Right lobe of liver (tissue), 6 donors: ENCODE results near the gene NFASC. TPM values are rescaled to one million over a fixed set of nuclear protein-coding genes. Genes with fewer than 3 reads are reported as not detected.

ENCODE experiments used
- ATAC-seq, 4 donors: fragments of 200-7000 bp; cut with Tn5 transposase; one replicate each; pipeline ENCODE4 v1.9.1; 2020; ENCODE audit warnings: mild to moderate bottlenecking in 4 of 4, moderate library complexity in 4 of 4
- DNase-seq, 3 donors: peaks; one replicate each; pipeline ENCODE4 v3.0.0-alpha.2; 2020
- H3K27ac ChIP-seq, 3 donors: fragments of 200-600 bp; one replicate each; pipeline ENCODE4 v1.8.0; 2022
- H3K27me3 ChIP-seq, 2 donors: fragments of 200-600 bp; one replicate each; pipeline ENCODE4 v1.8.0; 2022
- H3K36me3 ChIP-seq, 4 donors: fragments of 200-600 bp; sonication (generic) in 1 of 4; one replicate each; pipeline versions ENCODE4 v1.5.1 to v1.8.0; 2017 to 2022; ENCODE audit warnings: control low read depth in 1 of 4
- H3K4me1 ChIP-seq, 4 donors: fragments of 200-600 bp; sonication (generic) in 1 of 4; one replicate each; pipeline versions ENCODE4 v1.5.1 to v1.8.0; 2017 to 2022; ENCODE audit warnings: control low read depth in 1 of 4
- H3K4me3 ChIP-seq, 3 donors: fragments of 200-600 bp; one replicate each; pipeline ENCODE4 v1.8.0; 2022
- H3K9me3 ChIP-seq, 4 donors: fragments of 200-600 bp; sonication (generic) in 1 of 4; one replicate each; pipeline versions ENCODE4 v1.5.1 to v1.8.0; 2017 to 2022; ENCODE audit warnings: control low read depth in 1 of 4
- POLR2A ChIP-seq: fragments of 450-650 bp; IDR thresholded peaks from one replicate; pipeline ENCODE4 v1.6.1; 2017; ENCODE audit warnings: antibody characterized with exemption, mild to moderate bottlenecking
- WGBS: methylation state at CpG from one replicate; pipeline ENCODE4 v1.1.6; 2018; ENCODE audit warnings: low coverage, low lambda C conversion rate; ENCODE audit not compliant: insufficient coverage; ENCODE audit errors: missing lambda C conversion rate; 5-methylcytosine and 5-hydroxymethylcytosine counted together
- intact Hi-C, 2 donors: fragments of 100-400 bp; cut with DNase I; formaldehyde crosslinking; loops; one replicate each; pipeline versions ENCODE4 v1.11.2 to v1.14.1; 2022
- total RNA-seq, 6 experiments: library from RNA; depleted of rRNA in 2 of 6; stranded (reverse); fragments of >200 nt in 2 of 6; fragmentation: NEBNext Ultra II Directional in 3 of 6; extraction: Animal tissue kit (Norgen Biotek cat#: 25700) in 3 of 6; gene quantifications; one replicate each; pipeline versions ENCODE4 v1.1.0 to v1.2.4, GENCODE V29; 2016 to 2023
- TF ChIP-seq, protein P1 (sequence below), 4 donors: fragments of 200-600 bp in 3 of 4; fragments of 450-650 bp in 1 of 4; IDR thresholded peaks; one replicate each; pipeline versions ENCODE4 v1.5.1 to v1.8.0; 2016 to 2022; ENCODE audit warnings: antibody characterized with exemption in 4 of 4, mild to moderate bottlenecking in 2 of 4
- donor health status: DM: no; HTN: yes; CAD: no.
- donor health status: DM: no; HTN: no; CAD: no.
- donor health status: DM: no; HTN: no; CAD: no.
- donor health status: DM: no; HTN: yes; CAD: no.
- donor health status: DM: no; HTN: yes; CAD: no.

Gene NFASC
- total RNA-seq, 6 experiments from 2014 or later = 3.2 to 7.8 (median 5.6) TPM

DNA sequence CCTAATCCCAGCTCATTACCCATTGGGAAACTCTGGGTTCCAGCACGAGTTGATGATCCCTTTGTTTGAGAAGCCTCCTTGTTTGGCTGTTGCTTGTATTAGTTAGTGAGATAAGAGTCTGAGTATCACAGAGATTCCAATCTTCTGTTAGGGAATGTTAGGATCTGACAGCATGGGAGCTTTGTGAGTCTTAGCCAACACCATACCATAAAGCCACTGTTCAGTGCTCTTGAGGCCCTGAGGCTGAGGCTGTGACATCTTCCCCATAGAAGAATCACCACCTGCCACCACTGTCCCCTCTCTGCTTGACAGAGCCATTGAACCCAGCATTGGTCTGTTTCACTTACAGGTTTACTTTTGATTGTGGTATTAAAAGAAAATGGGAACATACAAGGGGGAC is 29.3 kb upstream of the NFASC start:
- no peak overlapping the region for H3K4me3 ChIP-seq
- intact Hi-C loops = no loop called here
- 0% methylated on average over 1 of the region's 1 CpG for WGBS

DNA sequence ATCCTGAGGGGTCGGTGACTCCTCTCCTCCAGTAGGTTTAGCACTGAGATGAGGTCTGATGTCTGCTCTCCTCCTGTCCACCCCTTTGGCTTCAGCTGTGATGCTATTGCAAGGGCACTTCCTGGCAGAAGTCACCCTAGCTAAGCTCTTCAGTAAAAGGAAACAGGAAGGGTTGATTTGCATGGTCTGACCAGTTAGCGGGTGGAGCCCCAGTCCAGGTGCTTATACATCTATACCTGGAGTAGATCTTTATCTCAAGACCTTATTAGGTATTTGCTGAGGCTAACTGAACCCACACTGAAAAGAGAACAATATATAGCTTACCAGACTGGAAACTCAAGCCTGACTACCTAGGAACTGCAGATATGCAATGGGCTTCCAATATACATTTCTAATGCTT is 28.9 kb upstream of the NFASC start:
- 29% methylated on average over 2 of the region's 2 CpGs for WGBS
- TF ChIP-seq, protein P1, sequence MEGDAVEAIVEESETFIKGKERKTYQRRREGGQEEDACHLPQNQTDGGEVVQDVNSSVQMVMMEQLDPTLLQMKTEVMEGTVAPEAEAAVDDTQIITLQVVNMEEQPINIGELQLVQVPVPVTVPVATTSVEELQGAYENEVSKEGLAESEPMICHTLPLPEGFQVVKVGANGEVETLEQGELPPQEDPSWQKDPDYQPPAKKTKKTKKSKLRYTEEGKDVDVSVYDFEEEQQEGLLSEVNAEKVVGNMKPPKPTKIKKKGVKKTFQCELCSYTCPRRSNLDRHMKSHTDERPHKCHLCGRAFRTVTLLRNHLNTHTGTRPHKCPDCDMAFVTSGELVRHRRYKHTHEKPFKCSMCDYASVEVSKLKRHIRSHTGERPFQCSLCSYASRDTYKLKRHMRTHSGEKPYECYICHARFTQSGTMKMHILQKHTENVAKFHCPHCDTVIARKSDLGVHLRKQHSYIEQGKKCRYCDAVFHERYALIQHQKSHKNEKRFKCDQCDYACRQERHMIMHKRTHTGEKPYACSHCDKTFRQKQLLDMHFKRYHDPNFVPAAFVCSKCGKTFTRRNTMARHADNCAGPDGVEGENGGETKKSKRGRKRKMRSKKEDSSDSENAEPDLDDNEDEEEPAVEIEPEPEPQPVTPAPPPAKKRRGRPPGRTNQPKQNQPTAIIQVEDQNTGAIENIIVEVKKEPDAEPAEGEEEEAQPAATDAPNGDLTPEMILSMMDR (IDR thresholded peaks at IDR 0.05) = no peak
- TF ChIP-seq POLR2A = no peak
- Histone ChIP-seq H3K4me3 (no peak overlapping the region), H3K27me3 (no peaks in the 10 kb centered on the region), H3K27ac (no peak overlapping the region), H3K9me3 (no peaks in the 10 kb centered on the region), H3K4me1 (no peaks in the 10 kb centered on the region), H3K36me3 (no peaks in the 10 kb centered on the region)
- no peak for ATAC-seq
- DNase-seq = no peak
- intact Hi-C loops = no loop called here

More for the DNA sequence above, 29.3 kb upstream of the NFASC start:
- Histone ChIP-seq H3K4me1 (no peaks in the 10 kb centered on the region), H3K27me3 (no peaks in the 10 kb centered on the region), H3K27ac (no peak overlapping the region), H3K9me3 (no peaks in the 10 kb centered on the region), H3K36me3 (no peaks in the 10 kb centered on the region)
- no peak for DNase-seq
- TF ChIP-seq POLR2A = no peak
- TF ChIP-seq, protein P1 (IDR thresholded peaks at IDR 0.05) = no peak
- ATAC-seq = no peak

DNA sequence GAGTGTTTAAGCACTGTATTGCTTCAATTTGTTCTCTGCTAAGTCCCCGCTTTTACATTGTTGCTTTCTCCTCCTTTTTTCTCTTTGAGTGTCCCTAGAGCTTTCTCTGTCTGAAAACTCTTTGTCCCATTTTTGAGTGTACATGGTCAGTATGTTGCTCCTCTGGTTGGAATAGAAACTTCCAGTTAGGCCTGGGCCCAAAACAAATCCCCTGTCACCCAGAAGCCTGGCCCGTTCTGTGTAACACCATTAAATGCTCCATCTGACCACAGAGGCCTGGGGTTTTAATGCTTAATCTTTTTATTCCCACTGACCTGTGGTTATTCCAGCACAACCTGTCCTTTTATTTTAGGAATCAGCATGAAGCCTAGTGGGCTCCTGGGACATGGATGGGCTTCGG is 28.3 kb upstream of the NFASC start:
- H3K27ac ChIP-seq = no peak overlapping the region
- WGBS = 76% methylated on average over 3 of the region's 3 CpGs
- H3K9me3 ChIP-seq = no peaks in the 10 kb centered on the region
- TF ChIP-seq POLR2A = no peak
- TF ChIP-seq, protein P1 (IDR thresholded peaks at IDR 0.05) = no peak
- no peaks in the 10 kb centered on the region for H3K27me3 ChIP-seq
- H3K36me3 ChIP-seq = no peaks in the 10 kb centered on the region
- no peaks in the 10 kb centered on the region for H3K4me1 ChIP-seq
- no peak overlapping the region for H3K4me3 ChIP-seq
- no peak for DNase-seq
- intact Hi-C loops = no loop called here
- no peak for ATAC-seq

DNA sequence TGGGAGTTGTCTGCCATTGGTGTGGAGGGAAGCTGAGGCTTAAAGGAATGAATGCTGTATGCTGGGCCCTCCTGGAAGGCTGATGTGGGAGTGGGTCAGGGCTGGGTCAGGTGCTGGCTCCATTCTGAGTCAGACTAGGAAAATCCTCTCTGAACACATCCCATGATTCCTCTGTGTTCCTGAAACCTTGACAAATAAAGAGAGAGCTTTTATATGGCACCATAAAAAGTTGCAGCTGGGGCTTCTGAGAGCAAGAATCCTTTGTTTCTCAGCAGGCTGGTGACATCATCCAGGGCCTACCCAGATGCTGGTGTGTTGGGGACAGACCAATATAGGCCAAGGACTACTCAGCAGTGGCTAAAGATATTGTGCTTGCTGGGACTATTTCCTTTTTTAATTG is 27.8 kb upstream of the NFASC start:
- ATAC-seq (no peak), DNase-seq (no peak)
- no peaks in the 10 kb centered on the region for H3K36me3 ChIP-seq
- no peaks in the 10 kb centered on the region for H3K27me3 ChIP-seq
- no peaks in the 10 kb centered on the region for H3K4me1 ChIP-seq
- no peaks in the 10 kb centered on the region for H3K9me3 ChIP-seq
- H3K4me3 ChIP-seq = no peak overlapping the region
- TF ChIP-seq POLR2A = no peak
- TF ChIP-seq, protein P1 (IDR thresholded peaks at IDR 0.05) = no peak
- H3K27ac ChIP-seq = no peak overlapping the region
- intact Hi-C loops = no loop called here

DNA sequence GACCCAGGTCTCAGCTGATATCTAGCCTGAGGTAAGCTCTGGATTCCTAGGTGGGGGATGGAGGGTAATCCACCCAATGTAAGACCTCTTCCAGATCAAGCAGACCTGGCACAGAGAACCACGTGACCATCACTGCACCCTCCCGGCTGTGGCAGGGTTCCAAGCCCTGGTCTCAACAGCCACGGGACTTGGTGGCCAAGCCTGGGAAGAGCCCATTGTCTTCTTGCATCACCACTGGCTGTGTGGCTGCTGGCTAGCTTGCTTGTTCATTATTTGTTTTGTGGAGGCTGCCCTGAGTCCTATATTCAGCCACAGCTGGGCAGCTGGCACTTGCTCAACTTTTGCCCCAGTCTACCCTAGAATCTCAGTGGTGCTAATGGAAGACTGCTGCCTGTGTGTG is 24.1 kb upstream of the NFASC start:
- DNase-seq (no peak), ATAC-seq (peak in 1 of 4 donors; percentile 32)
- no peaks in the 10 kb centered on the region for H3K27me3 ChIP-seq
- TF ChIP-seq, protein P1 (IDR thresholded peaks at IDR 0.05) = no peak
- no peak for TF ChIP-seq POLR2A
- no peaks in the 10 kb centered on the region for H3K36me3 ChIP-seq
- intact Hi-C loops = no loop called here
- WGBS = no CpG with 5 or more reads among the region's 3 CpGs
- H3K4me3 ChIP-seq = no peak overlapping the region
- H3K9me3 ChIP-seq = no peaks in the 10 kb centered on the region
- H3K27ac ChIP-seq = no peak overlapping the region
- H3K4me1 ChIP-seq = no peaks in the 10 kb centered on the region
